Right cardiac atrium (tissue), 5 donors: ENCODE data around the gene IL3RA. TPM values are rescaled to one million over a fixed set of nuclear protein-coding genes. Genes with fewer than 3 reads are reported as not detected.
A peak's percentile ranks its signal among the peaks of the same experiment; 100 is the strongest.

Experiments used
- ATAC-seq, 2 donors: fragments of 200-7000 bp; cut with Tn5 transposase; one replicate each; pipeline versions ENCODE4 v1.8.0 to v1.9.1; 2020; ENCODE audit warnings: moderate library complexity in 2 of 2, mild to moderate bottlenecking in 1 of 2
- DNase-seq, 3 donors: peaks; one replicate each; pipeline ENCODE4 v3.0.0-alpha.2; 2020
- H3K27ac ChIP-seq: one replicate; pipeline ENCODE4 v1.5.1; 2013; ENCODE audit warnings: mild to moderate bottlenecking, low read length, control low read depth, moderate library complexity
- H3K27me3 ChIP-seq: one replicate; pipeline ENCODE4 v1.6.1; 2013; ENCODE audit not compliant: control insufficient read depth, insufficient read depth
- H3K4me1 ChIP-seq: one replicate; pipeline ENCODE4 v1.6.1; 2013; ENCODE audit warnings: low read length; ENCODE audit not compliant: control insufficient read depth, insufficient read depth
- H3K4me3 ChIP-seq: one replicate; pipeline ENCODE4 v1.5.1; 2013; ENCODE audit warnings: low read length, control low read depth
- H3K9me3 ChIP-seq: one replicate; pipeline ENCODE4 v1.6.1; 2013; ENCODE audit warnings: low read length; ENCODE audit not compliant: control insufficient read depth
- WGBS: extraction: QIAGEN DNeasy Blood & Tissue Kit; methylation state at CpG from one replicate; pipeline ENCODE4 v1.1.7; 2013; 5-methylcytosine and 5-hydroxymethylcytosine counted together
- intact Hi-C, 4 donors: fragments of 100-400 bp; cut with DNase I; formaldehyde crosslinking; loops; one replicate each; pipeline versions ENCODE4 v1.11.0 to v1.14.0; 2022 to 2023
- polyA plus RNA-seq: library from polyadenylated mRNA; stranded (reverse); fragments of 200-250 nt; gene quantifications from one replicate; pipeline ENCODE4 v1.2.3, GENCODE V29; 2013
- total RNA-seq, 4 donors: library from RNA; stranded (reverse); fragmentation: NEBNext Ultra II Directional; extraction: Animal tissue kit (Norgen Biotek cat#: 25700); gene quantifications; one replicate each; pipeline ENCODE4 v1.2.1, GENCODE V29; 2021
- donor health status: healthy with polysubstance abuse.
- donor health status: DM: no; HTN: yes; CAD: no.
- donor health status: DM: no; HTN: no; CAD: no.
- donor health status: DM: no; HTN: yes; CAD: no; lungs with severe emphysema.
- donor health status: DM: yes; HTN: yes; CAD: no.

IL3RA gene
- total and polyA plus RNA-seq, 5 donors: 2.6 to 8.7 (median 3.2) TPM

GRCh38 chrX:1393871-1394615 lies 57.5 kb downstream of the IL3RA start:
- Histone ChIP-seq H3K9me3 (no peaks in the 10 kb centered on the region), H3K4me3 (no peak overlapping the region), H3K27me3 (no peaks in the 10 kb centered on the region), H3K4me1 (peaks cover 3% of the 10 kb centered on the region), H3K27ac (no peak overlapping the region)
- 63% methylated on average over 16 of the region's 16 CpGs for WGBS
- DNase-seq (peak in 2 of 3 donors; percentile 38 to 39), ATAC-seq (no peak)
- intact Hi-C loops: loop anchor here in 2 of 4 donors (10.0 kb wide), 1 partner anchor 51 kb away; no protein-coding TSS in a partner anchor

- H3K27ac ChIP-seq: no peak overlapping the region
- intact Hi-C loops: loop anchor here in 2 of 4 donors (10.0 kb wide), 1 partner anchor 50 kb away; no protein-coding TSS in a partner anchor
- DNase-seq (peak in 2 of 3 donors; percentile 49 to 65), ATAC-seq (no peak)
- WGBS: 85% methylated on average over 22 of the region's 22 CpGs
- no peak overlapping the region for H3K4me3 ChIP-seq
- H3K27me3 ChIP-seq: no peaks in the 10 kb centered on the region
- no peaks in the 10 kb centered on the region for H3K4me1 ChIP-seq
- no peaks in the 10 kb centered on the region for H3K9me3 ChIP-seq
These were observed 58.3 kb downstream of the IL3RA start for GRCh38 chrX:1394731-1395501.

- Histone ChIP-seq H3K9me3 (no peaks in the 10 kb centered on the region), H3K4me1 (no peaks in the 10 kb centered on the region), H3K4me3 (no peak overlapping the region), H3K27ac (no peak overlapping the region), H3K27me3 (no peaks in the 10 kb centered on the region)
- no peak for DNase-seq
- over 99% methylated on average over 5 of the region's 5 CpGs for WGBS
- intact Hi-C loops: loop anchor here in 2 of 4 donors (10.0 kb wide), 1 partner anchor 49 kb away; no protein-coding TSS in a partner anchor
- ATAC-seq: no peak
These were observed 59.1 kb downstream of the IL3RA start for GRCh38 chrX:1395646-1396216.

GRCh38 chrX:1397001-1397400 lies 60.4 kb downstream of the IL3RA start:
- no peaks in the 10 kb centered on the region for H3K27me3 ChIP-seq
- no peaks in the 10 kb centered on the region for H3K4me1 ChIP-seq
- no peak overlapping the region for H3K27ac ChIP-seq
- DNase-seq (peak in 2 of 3 donors; percentile 40), ATAC-seq (no peak)
- no peak overlapping the region for H3K4me3 ChIP-seq
- no peaks in the 10 kb centered on the region for H3K9me3 ChIP-seq
- WGBS: 88% methylated on average over 15 of the region's 15 CpGs
- intact Hi-C loops: loop anchor here in 2 of 4 donors (10.0 kb wide), 1 partner anchor 48 kb away; no protein-coding TSS in a partner anchor

- no peak overlapping the region for H3K27ac ChIP-seq
- intact Hi-C loops: loop anchor here in 2 of 4 donors (10.0 kb wide), 1 partner anchor 47 kb away; no protein-coding TSS in a partner anchor
- 91% methylated on average over 29 of the region's 29 CpGs for WGBS
- ATAC-seq (no peak), DNase-seq (peak in 2 of 3 donors; percentile 14 to 43)
- no peaks in the 10 kb centered on the region for H3K4me1 ChIP-seq
- H3K9me3 ChIP-seq: no peaks in the 10 kb centered on the region
- no peaks in the 10 kb centered on the region for H3K27me3 ChIP-seq
- no peak overlapping the region for H3K4me3 ChIP-seq
These were observed 61.1 kb downstream of the IL3RA start for GRCh38 chrX:1397441-1398270.

- intact Hi-C loops: loop anchor here in 2 of 4 donors (10.0 kb wide), 1 partner anchor 46 kb away; no protein-coding TSS in a partner anchor
- WGBS: 85% methylated on average over 29 of the region's 29 CpGs
- DNase-seq (peak in 2 of 3 donors; percentile 41 to 43), ATAC-seq (peak in 1 of 2 donors; percentile 57)
- H3K9me3 ChIP-seq: no peaks in the 10 kb centered on the region
- no peaks in the 10 kb centered on the region for H3K27me3 ChIP-seq
- no peak overlapping the region for H3K27ac ChIP-seq
- no peak overlapping the region for H3K4me3 ChIP-seq
- no peaks in the 10 kb centered on the region for H3K4me1 ChIP-seq
These were observed 62.1 kb downstream of the IL3RA start for GRCh38 chrX:1398431-1399340.

- intact Hi-C loops: no loop called here
- WGBS: 95% methylated on average over 12 of the region's 12 CpGs
- H3K9me3 ChIP-seq: no peaks in the 10 kb centered on the region
- H3K4me1 ChIP-seq: no peaks in the 10 kb centered on the region
- no peaks in the 10 kb centered on the region for H3K27me3 ChIP-seq
- DNase-seq: peak in 2 of 3 donors; percentile 15 to 40
- no peak for ATAC-seq
- H3K4me3 ChIP-seq: no peak overlapping the region
- H3K27ac ChIP-seq: no peak overlapping the region
These were observed 63.5 kb downstream of the IL3RA start for GRCh38 chrX:1400049-1400448.

GRCh38 chrX:1400742-1401471 lies 64.3 kb downstream of the IL3RA start:
- Histone ChIP-seq H3K4me3 (no peak overlapping the region), H3K27me3 (no peaks in the 10 kb centered on the region), H3K27ac (no peak overlapping the region), H3K9me3 (no peaks in the 10 kb centered on the region), H3K4me1 (no peaks in the 10 kb centered on the region)
- WGBS: 87% methylated on average over 27 of the region's 27 CpGs
- intact Hi-C loops: no loop called here
- no peak for ATAC-seq
- peak in 2 of 3 donors; percentile 49 to 57 for DNase-seq
